Natural killer cell (primary cell): ENCODE data around the gene FREY1. TPM values are rescaled to one million over a fixed set of nuclear protein-coding genes. Genes with fewer than 3 reads are reported as not detected.
"Not testable (repeated sequence)": the region's sequence is repeated elsewhere in the genome, so short reads cannot be mapped to it uniquely, and the experiment has no call there.

Source experiments
- ATAC-seq, 3 donors: fragments of 150-1000 bp in 2 of 3; fragments of 200-7000 bp in 1 of 3; cut with Tn5 transposase; 1 replicate in 1 of 3; 2 replicates in 2 of 3; pipeline ENCODE4 v1.10.0; 2021; ENCODE audit warnings: mild to moderate bottlenecking in 2 of 3, moderate library complexity in 2 of 3
- DNase-seq, 2 donors: peaks; one replicate each; pipeline versions ENCODE4 v3.0.0 to v3.0.0-alpha.2; 2013 to 2021; ENCODE audit warnings: mixed read lengths in 1 of 2
- H3K27ac ChIP-seq: one replicate; pipeline ENCODE4 v1.5.1; 2013; ENCODE audit warnings: mild to moderate bottlenecking, low read length
- H3K27me3 ChIP-seq: one replicate; pipeline ENCODE4 v1.6.1; 2013; ENCODE audit warnings: low read length; ENCODE audit not compliant: control insufficient read depth, insufficient read depth
- H3K36me3 ChIP-seq: one replicate; pipeline ENCODE4 v1.6.1; 2013; ENCODE audit warnings: low read length; ENCODE audit not compliant: control insufficient read depth, insufficient read depth
- H3K4me1 ChIP-seq: one replicate; pipeline ENCODE4 v1.6.1; 2013; ENCODE audit warnings: low read length; ENCODE audit not compliant: control insufficient read depth, insufficient read depth
- H3K4me3 ChIP-seq: one replicate; pipeline ENCODE4 v1.5.1; 2013; ENCODE audit warnings: low read length
- H3K9me3 ChIP-seq: one replicate; pipeline ENCODE4 v1.6.1; 2013; ENCODE audit warnings: low read length; ENCODE audit not compliant: control insufficient read depth, insufficient read depth
- H3K27ac Mint-ChIP-seq, 2 donors: one replicate each; pipeline ENCODE4 v1.8.0; 2022; ENCODE audit warnings: mild to moderate bottlenecking in 2 of 2, mixed read lengths in 2 of 2, moderate library complexity in 1 of 2
- H3K27me3 Mint-ChIP-seq, 2 donors: one replicate each; pipeline ENCODE4 v1.8.0; 2022; ENCODE audit warnings: low read depth in 2 of 2, mixed read lengths in 2 of 2
- H3K36me3 Mint-ChIP-seq: one replicate; pipeline ENCODE4 v1.8.0; 2022; ENCODE audit warnings: mixed read lengths
- H3K4me1 Mint-ChIP-seq, 2 donors: one replicate each; pipeline ENCODE4 v1.8.0; 2022; ENCODE audit warnings: mixed read lengths in 2 of 2
- H3K4me3 Mint-ChIP-seq: one replicate; pipeline ENCODE4 v1.8.0; 2022; ENCODE audit warnings: mild to moderate bottlenecking, moderate library complexity, mixed read lengths
- H3K9me3 Mint-ChIP-seq, 2 donors: one replicate each; pipeline ENCODE4 v1.8.0; 2022; ENCODE audit warnings: mixed read lengths in 2 of 2
- WGBS: methylation state at CpG from one replicate; pipeline ENCODE4 v1.1.7; 2013; ENCODE audit warnings: missing lambda C conversion rate; ENCODE audit not compliant: insufficient coverage; 5-methylcytosine and 5-hydroxymethylcytosine counted together
- intact Hi-C: fragments of 100-400 bp; cut with micrococcal nuclease; formaldehyde crosslinking; loops from one replicate; pipeline ENCODE4 v1.14.2; 2022
- total RNA-seq, 4 donors: library from RNA; stranded (reverse); fragments of 120-200 nt in 1 of 4; gene quantifications; one replicate each; pipeline versions ENCODE4 v1.2.3 to v1.2.4, GENCODE V29; 2013 to 2022
- TF ChIP-seq, protein P1 (sequence below): fragments of 200-600 bp; IDR thresholded peaks from one replicate; pipeline ENCODE4 v1.8.0; 2022; ENCODE audit warnings: antibody characterized with exemption

The FREY1 gene
- total RNA-seq, 3 donors from 2014 or later (not counting 1 experiment from before 2014, with no cell fraction given): 3.7 to 6.8 (median 3.9) TPM

DNA sequence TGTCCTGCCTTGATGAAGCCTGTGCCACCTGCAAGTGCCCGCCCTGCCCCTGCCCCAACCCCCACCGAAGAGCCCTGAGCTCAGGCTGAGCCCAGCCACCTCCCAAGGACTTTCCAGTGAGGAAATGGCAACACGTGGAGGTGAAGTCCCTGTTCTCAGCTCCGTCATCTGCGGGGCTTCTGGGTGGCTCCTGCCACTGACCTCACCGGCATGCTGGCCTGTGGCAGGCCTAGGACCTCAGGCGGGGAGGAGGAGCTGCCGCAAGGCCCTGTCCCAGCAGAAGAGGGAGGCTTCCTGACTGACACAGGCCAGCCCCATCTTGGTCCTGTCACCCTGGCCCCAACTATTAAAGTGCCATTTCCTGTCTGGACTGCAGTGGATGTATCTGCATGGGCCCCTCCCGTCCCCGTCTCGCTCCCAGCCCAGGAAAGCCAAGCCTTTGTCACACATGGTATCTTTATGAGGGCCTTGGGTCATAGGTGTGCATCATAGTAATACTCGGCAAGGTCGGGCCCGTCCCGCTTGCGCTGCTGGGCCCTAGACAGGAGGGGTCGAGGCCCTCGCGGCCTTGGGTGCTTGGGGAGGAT lies 882 bp downstream of the FREY1 start:
- Mint-ChIP-seq H3K4me1 (peaks cover 5 to 15% of the 10 kb centered on the region in 2 donors), H3K27ac (peak overlapping the region; percentile 46 to 67), H3K36me3 (no peaks in the 10 kb centered on the region), H3K4me3 (no peak overlapping the region), H3K27me3 (no peaks in the 10 kb centered on the region), H3K9me3 (no peaks in the 10 kb centered on the region)
- Histone ChIP-seq H3K9me3 (no peaks in the 10 kb centered on the region), H3K27me3 (no peaks in the 10 kb centered on the region), H3K4me1 (peaks cover 18% of the 10 kb centered on the region), H3K36me3 (peaks cover 17% of the 10 kb centered on the region), H3K27ac (no peak overlapping the region), H3K4me3 (no peak overlapping the region)
- ATAC-seq (peak; percentile 63 to 83 (median 70)), DNase-seq (peak in 1 of 2 donors; percentile 39)
- intact Hi-C loops: no loop called here
- TF ChIP-seq, protein P1, sequence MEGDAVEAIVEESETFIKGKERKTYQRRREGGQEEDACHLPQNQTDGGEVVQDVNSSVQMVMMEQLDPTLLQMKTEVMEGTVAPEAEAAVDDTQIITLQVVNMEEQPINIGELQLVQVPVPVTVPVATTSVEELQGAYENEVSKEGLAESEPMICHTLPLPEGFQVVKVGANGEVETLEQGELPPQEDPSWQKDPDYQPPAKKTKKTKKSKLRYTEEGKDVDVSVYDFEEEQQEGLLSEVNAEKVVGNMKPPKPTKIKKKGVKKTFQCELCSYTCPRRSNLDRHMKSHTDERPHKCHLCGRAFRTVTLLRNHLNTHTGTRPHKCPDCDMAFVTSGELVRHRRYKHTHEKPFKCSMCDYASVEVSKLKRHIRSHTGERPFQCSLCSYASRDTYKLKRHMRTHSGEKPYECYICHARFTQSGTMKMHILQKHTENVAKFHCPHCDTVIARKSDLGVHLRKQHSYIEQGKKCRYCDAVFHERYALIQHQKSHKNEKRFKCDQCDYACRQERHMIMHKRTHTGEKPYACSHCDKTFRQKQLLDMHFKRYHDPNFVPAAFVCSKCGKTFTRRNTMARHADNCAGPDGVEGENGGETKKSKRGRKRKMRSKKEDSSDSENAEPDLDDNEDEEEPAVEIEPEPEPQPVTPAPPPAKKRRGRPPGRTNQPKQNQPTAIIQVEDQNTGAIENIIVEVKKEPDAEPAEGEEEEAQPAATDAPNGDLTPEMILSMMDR: no peak
- WGBS: 61% methylated on average over 19 of the region's 19 CpGs

DNA sequence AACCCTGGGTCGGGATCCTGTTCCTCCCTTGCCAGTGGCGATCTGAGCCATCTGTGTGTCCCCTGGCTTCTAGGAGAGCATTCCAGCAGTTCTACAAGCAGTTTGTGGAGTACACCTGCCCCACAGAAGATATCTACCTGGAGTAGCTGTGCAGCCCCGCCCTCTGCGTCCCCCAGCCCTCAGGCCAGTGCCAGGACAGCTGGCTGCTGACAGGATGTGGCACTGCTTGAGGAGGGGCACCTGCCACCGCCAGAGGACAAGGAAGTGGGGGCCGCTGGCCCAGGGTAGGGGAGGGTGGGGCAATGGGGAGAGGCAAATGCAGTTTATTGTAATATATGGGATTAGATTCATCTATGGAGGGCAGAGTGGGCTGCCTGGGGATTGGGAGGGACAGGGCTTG lies 1.5 kb downstream of the FREY1 start:
- peaks cover 5 to 20% of the 10 kb centered on the region in 2 donors for H3K4me1 Mint-ChIP-seq
- peak in 2 of 3 donors; percentile 10 to 12 for ATAC-seq
- peaks cover 12% of the 10 kb centered on the region for H3K36me3 ChIP-seq
- WGBS: 28% methylated on average over 5 of the region's 6 CpGs
- H3K9me3 Mint-ChIP-seq, H3K4me3 ChIP-seq, intact Hi-C loops, H3K36me3 Mint-ChIP-seq, H3K4me3 Mint-ChIP-seq, H3K27ac ChIP-seq, DNase-seq, H3K9me3 ChIP-seq, H3K27me3 ChIP-seq, H3K27ac Mint-ChIP-seq, H3K27me3 Mint-ChIP-seq: not testable (repeated sequence)
- peaks cover 20% of the 10 kb centered on the region for H3K4me1 ChIP-seq

DNA sequence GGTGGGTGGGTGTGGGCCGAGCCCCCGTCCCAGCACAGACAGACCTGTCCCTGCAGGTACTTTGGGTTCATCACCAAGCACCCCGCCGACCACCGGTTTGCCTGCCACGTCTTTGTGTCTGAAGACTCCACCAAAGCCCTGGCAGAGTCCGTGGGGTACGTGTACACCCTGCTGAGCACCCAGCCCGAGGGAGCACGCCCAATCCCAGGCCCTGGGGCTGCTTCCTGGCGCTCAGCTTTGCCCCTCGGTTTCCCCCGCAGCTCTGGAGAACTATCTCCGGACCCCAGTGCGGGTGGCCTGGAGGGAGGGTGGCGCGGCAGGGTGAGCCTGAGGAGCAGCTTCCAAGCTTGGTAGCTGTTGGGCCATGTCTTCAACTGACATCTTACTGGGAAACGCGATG lies 2.0 kb downstream of the FREY1 start:
- Mint-ChIP-seq H3K9me3 (no peaks in the 10 kb centered on the region), H3K4me1 (peaks cover 5 to 24% of the 10 kb centered on the region in 2 donors), H3K4me3 (no peak overlapping the region), H3K27me3 (peaks cover 0 to 8% of the 10 kb centered on the region in 2 donors), H3K36me3 (no peaks in the 10 kb centered on the region), H3K27ac (no peak overlapping the region)
- no peak for DNase-seq
- intact Hi-C loops: no loop called here
- TF ChIP-seq, protein P1: no peak
- Histone ChIP-seq H3K36me3 (peaks cover 9% of the 10 kb centered on the region), H3K4me3 (no peak overlapping the region), H3K9me3 (no peaks in the 10 kb centered on the region), H3K27me3 (peaks cover 6% of the 10 kb centered on the region), H3K27ac (no peak overlapping the region), H3K4me1 (peaks cover 24% of the 10 kb centered on the region)
- ATAC-seq: no peak
- 93% methylated on average over 19 of the region's 19 CpGs for WGBS

DNA sequence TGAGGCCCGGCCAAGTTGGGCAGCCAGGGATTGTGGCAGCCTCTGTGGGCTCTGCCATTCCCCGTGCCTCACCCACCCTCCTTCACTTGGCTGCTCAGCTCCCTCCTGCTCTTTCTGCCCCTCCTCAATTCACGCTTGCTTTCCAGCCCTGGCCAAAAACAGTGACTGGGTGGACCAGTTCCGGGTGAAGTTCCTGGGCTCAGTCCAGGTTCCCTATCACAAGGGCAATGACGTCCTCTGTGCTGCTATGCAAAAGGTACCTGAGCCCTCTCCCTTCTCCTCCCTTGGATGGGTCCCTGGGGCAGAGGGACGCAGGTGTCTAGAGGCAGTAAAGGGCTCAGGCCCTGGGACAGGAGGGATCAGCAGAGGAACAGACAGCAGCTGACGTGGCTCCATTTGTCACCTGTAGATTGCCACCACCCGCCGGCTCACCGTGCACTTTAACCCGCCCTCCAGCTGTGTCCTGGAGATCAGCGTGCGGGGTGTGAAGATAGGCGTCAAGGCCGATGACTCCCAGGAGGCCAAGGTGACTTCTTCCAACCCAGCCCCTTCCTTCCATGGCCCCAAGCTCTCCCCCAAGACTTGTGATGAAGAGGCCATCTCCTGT lies 2.7 kb downstream of the FREY1 start:
- H3K9me3 ChIP-seq: no peaks in the 10 kb centered on the region
- WGBS: 91% methylated on average over 15 of the region's 15 CpGs
- H3K27ac ChIP-seq: no peak overlapping the region
- no peak for ATAC-seq
- Mint-ChIP-seq H3K4me1 (peaks cover 5 to 26% of the 10 kb centered on the region in 2 donors), H3K27ac (peak overlapping the region in 1 of 2 donors; percentile 18), H3K36me3 (no peaks in the 10 kb centered on the region), H3K4me3 (no peak overlapping the region), H3K27me3 (peaks cover 0 to 8% of the 10 kb centered on the region in 2 donors), H3K9me3 (no peaks in the 10 kb centered on the region)
- peaks cover 7% of the 10 kb centered on the region for H3K27me3 ChIP-seq
- no peak overlapping the region for H3K4me3 ChIP-seq
- intact Hi-C loops: no loop called here
- peaks cover 3% of the 10 kb centered on the region for H3K36me3 ChIP-seq
- TF ChIP-seq, protein P1: no peak
- H3K4me1 ChIP-seq: peaks cover 27% of the 10 kb centered on the region
- DNase-seq: no peak
